Activated B cell treated with CpG ODN at 0.5 μM for 24 hours (primary cell): Measurements from ENCODE around the gene IL36RN. TPM values are rescaled to one million over a fixed set of nuclear protein-coding genes. Genes with fewer than 3 reads are reported as not detected.

ENCODE experiments used
- ATAC-seq: fragments of 200-7000 bp; cut with Tn5 transposase; one replicate; pipeline ENCODE4 v1.10.0; 2021; ENCODE audit warnings: low read depth, mild to moderate bottlenecking, moderate library complexity
- CTCF ChIA-PET: fragments of 350-600 bp; sonication (Branson Sonifier 250); formaldehyde crosslinking; loops from one replicate; lab custom pipeline; 2021; ENCODE audit warnings: antibody characterized with exemption; lab: Charles Lee
- POLR2A ChIA-PET: fragments of 350-600 bp; sonication (Branson Sonifier 250); formaldehyde crosslinking; loops from one replicate; lab custom pipeline; 2021; ENCODE audit warnings: antibody characterized with exemption; lab: Charles Lee
- DNase-seq: peaks from one replicate; pipeline ENCODE4 v3.0.0; 2022
- H3K27ac Mint-ChIP-seq: one replicate; pipeline ENCODE4 v1.8.0; 2020; ENCODE audit warnings: mixed read lengths
- H3K27me3 Mint-ChIP-seq: one replicate; pipeline ENCODE4 v1.8.0; 2021; ENCODE audit warnings: mixed read lengths
- H3K36me3 Mint-ChIP-seq: one replicate; pipeline ENCODE4 v1.8.0; 2021; ENCODE audit warnings: low read depth, mixed read lengths
- H3K4me1 Mint-ChIP-seq: one replicate; pipeline ENCODE4 v1.8.0; 2021; ENCODE audit warnings: mixed read lengths
- H3K4me3 Mint-ChIP-seq: one replicate; pipeline ENCODE4 v1.8.0; 2020; ENCODE audit warnings: mild to moderate bottlenecking, mixed read lengths
- H3K9me3 Mint-ChIP-seq: one replicate; pipeline ENCODE4 v1.8.0; 2020; ENCODE audit warnings: mixed read lengths
- CTCF ChIP-seq: fragments of 200-600 bp; IDR thresholded peaks from one replicate; pipeline ENCODE4 v1.8.0; 2022; ENCODE audit warnings: antibody characterized with exemption, mild to moderate bottlenecking
- intact Hi-C: fragments of 100-400 bp; cut with micrococcal nuclease; formaldehyde crosslinking; loops from one replicate; pipeline ENCODE4 v1.15.1; 2024
- total RNA-seq: library from RNA; stranded (reverse); gene quantifications from 2 replicates; pipeline ENCODE4 v1.2.3, GENCODE V29; 2022

IL36RN gene
- total RNA-seq, 1 donor from 2014 or later = not detected

- CTCF ChIA-PET = no interaction called here
- no peak for DNase-seq
- intact Hi-C loops = no loop called here
- ATAC-seq = no peak
- Mint-ChIP-seq H3K27ac (no peak within 1 kb of the TSS), H3K4me1 (no peaks in the 10 kb centered on the region), H3K27me3 (peaks cover 22% of the 10 kb centered on the region), H3K36me3 (no peaks in the 10 kb centered on the region), H3K9me3 (peaks cover 32% of the 10 kb centered on the region), H3K4me3 (no peak within 1 kb of the TSS)
- no peak for TF ChIP-seq CTCF
- POLR2A ChIA-PET = no interaction called here
Observed at GRCh38 chr2:113052396-113052917, 6.5 kb upstream of the IL36RN start, which contains the start of gene IL36B. Gene IL36B (minus strand): TSS chr2:113052867.

GRCh38 chr2:113053666-113054065 lies 5.3 kb upstream of the IL36RN start:
- H3K27me3 Mint-ChIP-seq = peaks cover 21% of the 10 kb centered on the region
- H3K4me3 Mint-ChIP-seq = no peak overlapping the region
- no peak for ATAC-seq
- no peak overlapping the region for H3K27ac Mint-ChIP-seq
- POLR2A ChIA-PET = no interaction called here
- no peaks in the 10 kb centered on the region for H3K4me1 Mint-ChIP-seq
- TF ChIP-seq CTCF = no peak
- CTCF ChIA-PET = no interaction called here
- peaks cover 32% of the 10 kb centered on the region for H3K9me3 Mint-ChIP-seq
- H3K36me3 Mint-ChIP-seq = no peaks in the 10 kb centered on the region
- intact Hi-C loops = no loop called here
- DNase-seq = no peak

GRCh38 chr2:113054066-113054465 lies 4.9 kb upstream of the IL36RN start:
- no peaks in the 10 kb centered on the region for H3K4me1 Mint-ChIP-seq
- no peak overlapping the region for H3K27ac Mint-ChIP-seq
- POLR2A ChIA-PET = no interaction called here
- ATAC-seq (no peak), DNase-seq (no peak)
- H3K27me3 Mint-ChIP-seq = peaks cover 19% of the 10 kb centered on the region
- intact Hi-C loops = no loop called here
- no peaks in the 10 kb centered on the region for H3K36me3 Mint-ChIP-seq
- TF ChIP-seq CTCF = no peak
- CTCF ChIA-PET = no interaction called here
- H3K9me3 Mint-ChIP-seq = peaks cover 32% of the 10 kb centered on the region
- H3K4me3 Mint-ChIP-seq = no peak overlapping the region

GRCh38 chr2:113056521-113056920 lies 2.5 kb upstream of the IL36RN start:
- H3K36me3 Mint-ChIP-seq = no peaks in the 10 kb centered on the region
- TF ChIP-seq CTCF = no peak
- no peaks in the 10 kb centered on the region for H3K4me1 Mint-ChIP-seq
- POLR2A ChIA-PET = no interaction called here
- no peak for DNase-seq
- CTCF ChIA-PET = no interaction called here
- H3K4me3 Mint-ChIP-seq = no peak overlapping the region
- H3K9me3 Mint-ChIP-seq = peaks cover 28% of the 10 kb centered on the region
- no peak overlapping the region for H3K27ac Mint-ChIP-seq
- peaks cover 16% of the 10 kb centered on the region for H3K27me3 Mint-ChIP-seq
- no peak for ATAC-seq
- intact Hi-C loops = no loop called here

GRCh38 chr2:113057117-113057516 lies 1.9 kb upstream of the IL36RN start:
- ChIA-PET POLR2A (no interaction called here), CTCF (no interaction called here)
- intact Hi-C loops = no loop called here

More at GRCh38 chr2:113057117-113057516, 1.9 kb upstream of the IL36RN start:
- H3K9me3 Mint-ChIP-seq = peaks cover 28% of the 10 kb centered on the region
- ATAC-seq = no peak
- H3K27ac Mint-ChIP-seq = no peak overlapping the region
- no peak for DNase-seq
- no peak for TF ChIP-seq CTCF
- no peak overlapping the region for H3K4me3 Mint-ChIP-seq
- H3K27me3 Mint-ChIP-seq = peaks cover 17% of the 10 kb centered on the region
- H3K36me3 Mint-ChIP-seq = no peaks in the 10 kb centered on the region
- H3K4me1 Mint-ChIP-seq = no peaks in the 10 kb centered on the region
